Islet of Langerhans (tissue), 1 donor: Measurements from ENCODE around the gene MCM8.

Experiments
- FAIRE-seq: peaks from one replicate; lab custom pipeline; 2011; peaks lifted over from hg19 to GRCh38; lab: Jason Lieb, UNC

The MCM8 gene

DNA sequence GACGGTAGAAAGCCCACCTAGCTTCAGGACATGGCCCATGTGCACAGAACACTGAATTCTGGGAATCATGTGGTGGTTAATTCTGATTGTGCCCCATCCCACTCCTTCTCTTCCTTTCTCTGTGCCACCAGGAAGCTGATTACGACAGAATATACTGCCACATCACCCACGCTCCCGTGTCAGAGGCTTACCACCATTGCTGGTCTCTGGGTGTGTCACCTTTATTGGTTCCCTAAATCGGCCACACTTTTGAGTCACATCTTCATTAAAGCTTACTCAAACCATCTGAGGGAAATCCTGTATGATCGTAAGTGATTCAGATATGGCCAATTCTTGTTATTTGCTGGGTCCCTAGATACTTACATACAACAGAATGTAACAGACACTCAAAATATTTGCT is 3.2 kb upstream of the MCM8 start:
- FAIRE-seq: no peak

DNA sequence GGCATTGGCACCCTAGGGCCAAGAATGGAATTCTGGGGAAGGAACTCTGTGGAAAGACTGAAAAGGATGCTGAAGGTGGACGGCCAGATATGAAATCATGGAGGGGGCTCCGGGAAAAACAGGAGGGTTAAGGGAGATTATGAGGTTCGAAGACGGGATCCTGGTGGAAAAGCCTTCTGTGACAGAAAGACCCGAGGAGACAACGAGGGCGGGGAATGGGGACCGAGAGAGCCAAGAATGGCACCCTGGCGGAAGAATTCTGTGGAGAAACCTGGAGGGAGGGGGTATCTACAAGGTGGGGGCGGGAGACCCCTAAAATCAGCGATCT is 545 bp upstream of the MCM8 start:
- FAIRE-seq: no peak

DNA sequence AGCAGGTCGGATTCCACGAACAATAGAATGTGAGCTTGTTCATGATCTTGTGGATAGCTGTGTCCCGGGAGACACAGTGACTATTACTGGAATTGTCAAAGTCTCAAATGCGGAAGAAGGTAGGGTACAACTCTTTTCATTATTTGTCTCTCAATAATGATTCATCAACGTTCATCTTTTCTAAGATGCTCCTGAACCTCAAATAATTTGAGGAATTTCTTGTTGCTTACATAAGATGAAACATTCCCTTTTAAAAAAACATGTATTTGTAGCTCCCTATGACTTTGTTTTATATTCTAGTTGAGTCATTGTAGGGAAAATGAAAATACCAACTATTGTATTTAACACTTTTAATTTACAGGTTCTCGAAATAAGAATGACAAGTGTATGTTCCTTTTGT is 17.0 kb downstream of the MCM8 start:
- no peak for FAIRE-seq

DNA sequence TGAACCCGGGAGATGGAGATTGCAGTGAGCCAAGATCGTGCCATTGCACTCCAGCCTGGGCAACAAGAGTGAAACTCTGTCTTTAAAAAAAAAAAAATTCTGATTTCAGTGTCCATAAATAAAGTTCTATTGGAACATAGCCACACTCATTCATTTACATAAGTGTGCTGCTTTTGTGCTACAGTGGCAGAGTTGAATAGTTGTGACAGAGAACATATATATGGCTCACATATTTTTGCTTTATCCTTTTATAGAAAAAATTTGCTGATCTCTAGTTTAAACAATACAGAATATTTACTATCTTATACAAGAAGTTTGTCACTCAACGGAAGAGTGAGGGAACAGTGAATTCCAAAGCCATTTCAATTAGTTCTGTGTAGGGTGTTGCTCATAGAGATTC is 18.0 kb downstream of the MCM8 start:
- FAIRE-seq: no peak

DNA sequence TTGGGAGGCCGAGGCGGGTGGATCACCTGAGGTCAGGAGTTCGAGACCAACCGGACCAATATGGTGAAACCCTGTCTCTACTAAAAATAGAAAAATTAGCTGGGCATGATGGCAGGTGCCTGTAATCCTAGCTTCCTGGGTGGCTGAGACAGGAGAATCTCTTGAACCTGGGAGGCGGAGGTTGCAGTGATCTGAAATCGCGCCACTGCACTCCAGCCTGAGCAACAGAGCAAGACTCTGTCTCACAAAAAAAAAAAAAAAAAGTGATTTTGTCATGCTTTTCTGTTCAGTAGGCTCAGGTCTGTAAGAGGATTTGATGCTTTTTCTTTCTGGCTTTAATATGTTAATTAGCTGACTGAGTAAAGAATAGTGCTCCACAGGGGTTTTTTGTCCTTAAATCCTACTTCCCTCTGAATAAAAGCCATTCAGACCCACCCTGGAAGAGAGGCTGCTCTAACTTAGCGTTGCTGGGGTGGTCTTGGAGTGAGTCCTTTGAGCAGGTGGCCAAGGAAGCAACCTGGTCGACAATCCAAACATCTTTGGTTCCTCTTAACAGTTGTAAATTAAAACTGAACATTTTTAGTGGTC is 19.0 kb downstream of the MCM8 start:
- FAIRE-seq: no peak

DNA sequence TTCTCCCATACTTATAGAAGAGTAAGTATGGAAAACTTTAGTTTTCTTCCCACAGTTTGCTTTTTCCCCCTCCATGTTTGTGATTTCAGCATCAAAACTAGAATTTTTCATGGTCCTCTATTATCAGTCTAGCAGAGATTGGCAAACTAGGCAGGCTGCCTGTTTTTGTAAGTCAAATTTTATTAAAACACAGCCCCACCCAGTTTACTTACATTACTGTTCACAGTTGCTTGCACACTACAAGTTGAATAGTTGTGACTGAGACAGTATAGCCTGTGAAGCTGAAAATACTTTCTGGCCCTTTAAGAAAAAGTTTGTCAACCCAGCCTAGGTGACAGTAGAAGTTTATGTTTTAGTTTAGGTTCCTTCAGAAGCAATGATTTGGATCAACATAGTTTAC is 19.5 kb downstream of the MCM8 start:
- no peak for FAIRE-seq

DNA sequence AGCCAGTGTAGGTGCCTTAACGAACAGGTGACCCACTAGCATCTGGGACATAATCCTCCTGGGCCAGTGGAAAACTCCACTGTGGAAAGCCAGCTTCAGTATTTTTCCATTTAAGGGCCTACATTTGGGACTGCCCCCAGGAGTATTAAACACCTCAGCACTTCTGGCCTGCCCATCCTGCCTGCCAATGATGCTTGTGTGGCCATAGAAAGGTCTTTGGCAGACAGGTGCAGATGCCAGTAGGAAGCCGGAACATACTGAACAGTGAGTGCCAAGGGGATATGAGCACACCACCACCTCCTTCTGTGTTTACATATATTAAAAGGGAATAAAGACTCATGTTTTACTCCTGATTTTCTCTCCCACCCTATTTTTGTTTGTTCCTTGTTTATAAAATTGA is 19.9 kb downstream of the MCM8 start:
- FAIRE-seq: no peak

DNA sequence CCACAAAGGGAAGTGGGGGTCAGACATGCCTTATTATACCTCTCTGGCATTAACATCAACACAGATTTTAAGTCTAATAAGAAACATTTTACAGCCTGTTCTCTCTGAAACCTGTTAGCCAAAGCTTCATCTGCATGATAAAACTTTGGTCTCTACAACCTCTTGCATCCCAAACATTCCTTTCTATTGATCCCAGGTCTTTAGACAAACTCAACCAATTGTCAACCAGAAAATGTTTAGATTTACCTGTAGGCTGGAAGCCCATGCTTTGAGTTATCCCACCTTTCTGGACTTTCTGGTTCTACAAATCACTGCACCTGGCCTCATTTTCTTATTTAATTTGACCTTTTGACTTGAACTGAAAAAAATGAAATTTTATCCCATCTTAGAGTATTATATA is 20.8 kb downstream of the MCM8 start:
- no peak for FAIRE-seq

DNA sequence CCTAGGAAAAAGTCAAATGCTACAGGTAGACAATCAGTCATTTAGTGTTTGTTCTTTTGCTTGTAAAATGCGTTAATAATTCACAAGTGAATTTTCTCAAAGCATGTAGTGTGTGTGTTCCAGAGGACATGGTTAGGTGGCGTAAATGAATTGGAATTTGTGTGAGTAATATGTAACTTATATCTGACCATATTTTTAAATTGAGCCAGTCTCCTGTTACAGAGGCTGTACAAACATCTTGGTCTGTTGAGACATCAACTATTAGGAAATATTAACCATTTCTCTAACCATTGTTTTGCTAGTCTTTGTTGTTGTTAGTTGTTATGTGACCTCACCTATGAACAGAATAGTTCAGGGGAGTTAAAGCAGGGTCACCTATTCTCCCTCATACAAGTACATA is 22.7 kb downstream of the MCM8 start:
- FAIRE-seq: no peak

DNA sequence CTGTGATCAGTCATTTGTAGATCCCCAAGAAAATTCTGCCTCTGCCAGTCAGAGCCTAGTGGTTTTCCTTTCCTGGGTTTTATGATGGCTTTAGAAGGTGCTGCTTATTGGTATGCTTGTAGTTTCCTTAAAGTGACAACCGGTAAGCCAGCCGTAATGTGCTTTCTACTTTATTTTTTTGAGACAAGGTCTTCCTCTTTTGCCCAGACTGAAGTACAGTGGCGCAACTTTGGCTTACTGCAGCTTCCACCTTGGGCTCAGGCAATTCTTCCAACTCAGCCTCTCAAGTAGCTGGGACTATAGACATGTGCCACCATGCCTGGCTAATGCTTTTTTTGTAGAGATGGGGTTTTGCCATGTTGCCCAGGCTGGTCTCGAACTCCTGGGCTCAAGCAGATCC is 23.5 kb downstream of the MCM8 start:
- FAIRE-seq: no peak

DNA sequence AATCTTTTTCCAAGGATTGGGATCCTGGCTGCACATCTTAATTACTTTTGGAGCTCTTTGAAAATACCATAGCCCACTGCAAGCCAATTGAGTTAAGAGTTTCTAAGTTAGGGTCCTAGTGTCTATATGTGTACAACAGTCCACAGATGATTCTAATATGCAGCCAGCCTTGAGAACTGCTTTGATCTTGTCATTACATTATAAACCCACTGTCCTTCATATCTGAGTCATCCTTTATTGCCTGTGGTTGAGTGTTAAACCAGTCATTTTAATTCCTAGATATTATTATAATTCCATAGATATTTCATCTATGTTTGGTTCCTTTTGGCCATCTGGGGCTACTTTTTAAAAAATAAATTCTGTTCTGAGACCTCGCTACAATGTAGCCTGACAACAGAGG is 24.1 kb downstream of the MCM8 start:
- FAIRE-seq: no peak

DNA sequence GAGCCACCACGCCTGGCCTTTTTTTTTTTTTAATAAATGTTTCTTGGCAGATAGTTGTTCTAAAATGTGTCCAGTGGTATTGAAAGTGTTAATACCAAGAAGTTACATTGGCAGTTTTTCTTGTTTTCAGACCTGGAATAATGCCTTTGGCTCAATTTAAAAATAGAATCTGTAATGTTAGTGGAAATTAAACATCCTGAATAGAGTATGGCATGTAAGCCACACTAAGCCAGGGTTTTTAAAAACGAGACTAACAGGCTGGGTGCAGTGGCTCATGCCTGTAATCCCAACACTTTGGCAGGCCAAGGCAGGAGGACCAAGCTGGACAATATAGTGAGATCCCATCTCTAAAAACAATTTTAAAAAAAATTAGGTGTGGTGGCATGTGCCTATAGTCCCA is 25.3 kb downstream of the MCM8 start:
- no peak for FAIRE-seq

DNA sequence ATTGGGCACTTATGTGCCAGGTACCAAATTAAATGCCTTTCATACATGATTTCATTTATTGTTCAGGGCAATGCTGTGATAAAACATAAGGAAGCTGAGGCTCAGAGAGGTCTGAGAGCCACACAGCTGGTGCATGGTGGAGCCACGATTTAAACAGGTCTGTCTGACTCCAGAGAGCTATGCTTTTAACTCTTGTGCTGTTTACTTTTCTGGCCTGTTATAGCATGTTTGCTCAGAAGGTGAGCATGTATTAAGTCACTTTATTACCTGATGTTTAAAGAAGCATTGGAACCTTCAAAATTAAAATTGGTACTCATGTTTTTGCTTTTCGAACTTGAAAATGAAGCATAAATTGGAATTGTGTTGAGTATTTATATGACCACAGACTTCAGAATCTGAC is 26.8 kb downstream of the MCM8 start:
- FAIRE-seq: no peak

DNA sequence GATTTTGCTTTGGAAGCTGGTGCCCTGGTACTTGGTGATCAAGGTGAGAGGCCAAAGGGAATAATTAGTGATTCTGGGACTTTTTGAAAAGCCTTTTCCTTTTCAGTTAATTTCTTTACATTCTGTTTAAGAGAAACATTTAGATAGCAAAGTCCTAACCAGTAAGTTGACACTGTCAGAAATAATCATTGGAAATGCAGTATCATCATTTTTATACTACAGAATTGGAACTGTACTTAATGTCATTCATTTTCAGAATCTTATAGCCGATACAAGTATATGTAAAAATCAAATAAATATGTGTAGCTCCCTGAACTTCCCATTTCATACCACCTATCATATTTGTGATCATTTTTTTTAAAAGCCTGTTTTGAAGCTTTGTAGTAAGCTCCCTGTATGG is 27.5 kb downstream of the MCM8 start:
- FAIRE-seq: no peak

DNA sequence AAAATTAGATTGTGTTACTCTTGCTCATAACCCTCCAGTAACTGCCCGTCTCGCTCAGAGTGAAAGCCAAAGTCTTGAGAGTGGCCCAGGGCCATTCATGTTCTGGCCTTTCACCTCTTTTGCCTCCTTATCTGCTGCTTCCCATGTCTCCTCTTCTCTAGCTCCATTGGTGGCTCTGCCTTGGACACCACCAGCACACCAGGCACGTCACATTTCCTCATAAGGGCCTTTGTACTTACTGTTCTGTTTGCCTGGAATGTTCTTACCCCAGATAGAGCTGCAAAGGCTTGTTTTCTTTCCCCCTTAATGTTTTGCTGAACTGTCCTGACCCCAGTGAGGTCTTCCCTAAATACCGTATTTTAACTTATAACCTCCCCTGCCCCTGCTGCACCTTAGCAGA is 29.3 kb downstream of the MCM8 start:
- FAIRE-seq: no peak

DNA sequence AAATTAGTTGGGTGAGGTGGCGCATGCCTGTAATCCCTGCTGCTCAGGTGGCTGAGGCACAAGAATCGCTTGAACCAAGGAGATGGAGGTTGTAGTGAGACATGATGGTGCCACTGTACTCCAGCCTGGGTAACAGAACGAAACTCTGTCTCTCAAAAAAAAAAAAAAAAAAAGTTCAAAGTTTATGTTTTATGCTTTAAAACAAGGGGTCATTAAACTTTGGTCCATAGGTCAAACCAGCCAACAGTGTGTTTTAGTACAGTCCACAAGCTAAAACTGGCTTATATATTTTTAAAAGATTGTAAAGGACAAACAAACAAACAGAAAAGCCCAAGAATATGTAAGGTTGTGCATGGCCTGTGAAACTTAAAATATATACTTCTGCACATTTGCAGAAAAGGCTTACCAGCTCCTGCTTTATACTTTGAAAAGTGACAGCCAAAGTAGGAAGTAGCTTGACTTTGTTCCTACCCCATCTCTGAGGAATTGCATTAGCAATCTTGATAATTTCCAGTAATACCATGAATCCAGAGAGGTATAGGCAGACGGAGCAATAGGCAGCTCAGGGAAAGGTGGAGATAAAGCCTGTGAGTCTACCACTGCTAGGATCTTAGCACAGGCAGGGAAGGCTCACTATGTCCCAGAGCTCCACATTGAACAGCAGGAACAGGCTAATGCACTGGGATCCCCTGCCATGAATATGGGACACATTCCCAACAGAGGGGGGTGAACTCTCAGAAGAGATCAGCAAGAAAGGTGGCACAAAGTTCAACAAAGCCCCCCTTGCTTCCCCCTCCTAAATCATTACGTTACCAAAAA is 30.5 kb downstream of the MCM8 start:
- no peak for FAIRE-seq

DNA sequence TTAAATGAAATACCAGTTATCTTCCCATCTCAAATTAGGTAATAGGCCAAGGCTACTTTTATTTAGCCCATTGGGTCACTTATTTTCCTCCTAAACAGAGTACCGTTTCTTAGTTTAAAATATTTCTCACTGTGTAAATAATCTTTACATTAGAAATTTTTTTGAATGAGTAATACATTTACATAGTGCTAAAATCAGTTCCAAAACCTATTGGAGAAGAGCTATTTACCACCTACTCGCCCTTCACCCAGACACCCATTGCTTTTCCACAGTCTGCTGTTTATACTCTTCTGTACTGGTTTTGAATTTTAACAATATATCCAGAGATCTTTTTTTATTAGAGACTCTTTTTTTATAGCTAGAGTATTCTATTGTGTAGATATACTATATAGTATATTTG is 36.9 kb downstream of the MCM8 start:
- FAIRE-seq: no peak

DNA sequence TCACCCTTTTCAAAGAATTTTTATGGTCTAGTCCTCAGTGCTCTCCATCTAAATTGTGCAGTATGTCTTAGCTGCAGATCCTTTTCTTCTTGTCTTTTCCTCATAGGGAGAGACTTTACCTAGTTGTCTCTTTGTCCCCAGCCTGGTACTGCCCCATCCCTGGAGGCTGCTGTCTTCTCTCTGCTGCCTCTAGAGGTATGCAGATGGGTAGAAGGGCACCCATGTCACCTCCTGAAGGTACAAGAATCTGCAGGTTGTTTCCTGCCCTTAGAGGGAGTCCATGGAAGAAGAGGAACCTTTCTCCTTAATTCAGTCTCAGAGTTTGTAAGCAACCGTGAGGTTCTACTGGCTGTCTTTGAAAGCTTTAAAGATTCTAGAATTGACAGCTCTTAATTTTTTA is 39.1 kb downstream of the MCM8 start:
- no peak for FAIRE-seq

DNA sequence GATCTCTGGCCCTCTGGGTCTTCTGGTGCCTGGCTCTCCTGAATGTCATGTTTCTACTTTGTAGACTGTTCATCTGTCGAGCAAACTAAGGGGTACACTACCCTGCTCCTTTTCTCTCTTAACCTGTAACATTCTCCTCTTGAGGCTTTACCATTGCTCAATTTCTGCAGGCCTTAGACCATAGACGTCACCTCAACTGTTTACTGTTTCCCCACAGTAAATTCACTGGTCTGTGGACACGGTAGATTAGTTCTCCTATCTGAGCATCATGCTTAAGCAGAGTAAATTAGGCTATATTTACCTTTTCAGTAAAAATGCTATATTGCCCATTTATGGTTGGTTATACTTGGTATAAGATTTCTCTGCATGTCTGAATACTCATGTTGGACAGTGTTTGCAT is 40.5 kb downstream of the MCM8 start:
- no peak for FAIRE-seq

DNA sequence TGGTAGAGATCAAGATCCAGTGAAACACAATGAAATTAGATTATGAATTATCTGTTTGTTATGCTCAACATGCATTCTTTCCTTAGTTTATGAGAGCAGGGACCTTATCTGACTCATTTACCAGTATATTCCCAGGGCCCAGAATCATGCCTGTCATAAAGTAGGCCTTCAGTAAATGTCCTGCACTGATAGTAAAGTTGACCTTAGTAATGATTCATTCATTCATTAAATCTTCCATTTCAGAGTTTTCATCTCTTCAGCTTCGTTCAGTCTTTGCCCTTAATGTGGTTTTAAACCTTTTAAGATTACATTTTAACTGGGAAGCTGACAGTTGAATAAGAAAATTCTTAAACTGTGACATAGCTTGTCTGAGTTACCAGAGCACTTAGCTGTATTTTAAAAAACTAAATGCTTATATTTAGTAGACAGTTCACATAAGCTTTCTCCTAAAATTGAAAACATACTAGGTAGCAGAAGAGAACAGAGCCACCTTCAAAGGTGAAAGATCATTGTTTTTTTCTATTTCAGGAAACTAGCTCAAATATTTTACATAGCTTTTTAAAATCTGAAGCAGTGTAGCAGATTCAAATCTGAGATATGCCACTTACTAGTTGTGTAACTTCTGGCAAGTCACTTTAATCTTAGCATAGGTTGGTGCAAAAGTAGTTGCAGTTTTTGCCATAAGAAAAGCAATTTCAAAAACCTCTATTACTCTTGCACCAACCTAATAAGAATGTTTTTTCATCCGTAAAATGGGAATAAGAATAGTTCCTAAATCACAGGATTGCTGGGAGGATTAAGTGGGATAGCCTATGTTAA is 41.4 kb downstream of the MCM8 start:
- FAIRE-seq: peak; percentile 33

DNA sequence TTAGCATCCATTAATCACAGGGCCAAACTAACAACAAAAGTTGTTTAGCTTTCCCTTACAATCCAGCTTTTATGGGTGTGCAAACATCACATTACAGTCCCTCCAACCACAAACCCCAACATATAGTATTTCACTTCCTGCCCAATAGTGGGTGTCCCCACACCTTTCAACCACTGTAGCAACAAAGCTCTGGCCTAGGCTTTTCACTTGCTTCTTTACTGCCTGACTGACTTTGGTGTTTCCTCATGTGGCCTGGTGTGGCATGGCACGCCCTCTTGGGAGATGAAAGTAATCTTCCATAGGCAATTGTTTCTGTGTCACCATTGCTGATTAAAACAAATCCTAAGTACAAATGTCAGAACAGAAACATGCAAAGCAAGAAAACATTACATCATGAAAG is 46.3 kb downstream of the MCM8 start:
- no peak for FAIRE-seq

DNA sequence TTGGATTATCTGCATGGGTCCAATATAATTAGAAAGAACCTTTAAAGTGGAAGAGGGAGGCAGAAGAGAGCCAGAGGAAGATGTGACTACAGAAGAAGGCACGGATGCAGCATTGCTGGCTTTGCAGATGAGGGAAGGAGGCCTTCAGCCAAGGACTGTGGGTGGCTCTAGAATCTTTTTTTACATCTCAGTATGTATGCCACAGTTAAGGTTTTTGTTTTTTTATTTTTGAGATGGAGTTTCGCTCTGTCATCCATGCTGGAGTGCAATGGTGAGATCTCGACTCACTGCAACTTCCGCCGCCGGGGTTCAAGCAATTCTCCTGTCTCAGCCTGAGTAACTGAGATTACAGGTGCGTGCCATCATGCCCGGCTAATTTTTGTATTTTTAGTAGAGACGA is 49.3 kb downstream of the MCM8 start:
- no peak for FAIRE-seq

DNA sequence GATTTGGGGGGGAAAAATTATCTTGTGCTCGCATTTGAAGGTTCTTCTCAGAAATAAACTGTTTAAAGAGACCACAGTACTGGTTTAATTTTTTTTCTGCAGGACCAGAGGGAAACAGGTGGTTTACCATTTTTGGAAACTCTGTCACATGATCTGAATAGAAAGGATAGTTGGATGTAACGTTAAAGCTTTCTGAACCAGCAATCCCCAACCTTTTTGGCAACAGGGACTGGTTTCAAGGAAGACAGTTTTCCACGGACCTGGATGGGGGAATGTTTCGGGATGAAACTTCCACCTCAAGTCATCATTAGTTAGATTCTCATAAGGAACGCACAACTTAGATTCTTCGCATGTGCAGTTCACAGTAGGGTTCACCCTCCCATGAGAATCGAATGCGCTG is 50.4 kb downstream of the MCM8 start:
- no peak for FAIRE-seq

DNA sequence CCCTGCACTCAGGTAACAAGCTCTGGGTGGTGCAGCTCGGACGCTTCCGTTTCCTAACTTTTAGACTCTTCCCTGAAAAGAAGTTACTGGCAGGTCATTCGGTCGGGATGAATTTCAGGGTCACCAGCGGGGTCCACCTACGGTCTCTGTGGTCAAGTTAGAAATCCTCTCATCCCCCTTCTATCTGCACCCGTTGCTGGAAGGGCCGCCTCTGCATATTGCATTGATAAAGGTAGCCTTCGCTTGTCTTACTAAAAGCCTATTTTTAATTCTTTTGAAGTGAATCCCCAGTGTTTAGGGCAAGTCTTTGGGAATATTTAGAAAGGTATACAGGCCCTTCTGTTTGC is 56.1 kb downstream of the MCM8 start:
- FAIRE-seq: no peak
